Measurements from ENCODE around the gene COPZ1.

Gene COPZ1

DNA sequence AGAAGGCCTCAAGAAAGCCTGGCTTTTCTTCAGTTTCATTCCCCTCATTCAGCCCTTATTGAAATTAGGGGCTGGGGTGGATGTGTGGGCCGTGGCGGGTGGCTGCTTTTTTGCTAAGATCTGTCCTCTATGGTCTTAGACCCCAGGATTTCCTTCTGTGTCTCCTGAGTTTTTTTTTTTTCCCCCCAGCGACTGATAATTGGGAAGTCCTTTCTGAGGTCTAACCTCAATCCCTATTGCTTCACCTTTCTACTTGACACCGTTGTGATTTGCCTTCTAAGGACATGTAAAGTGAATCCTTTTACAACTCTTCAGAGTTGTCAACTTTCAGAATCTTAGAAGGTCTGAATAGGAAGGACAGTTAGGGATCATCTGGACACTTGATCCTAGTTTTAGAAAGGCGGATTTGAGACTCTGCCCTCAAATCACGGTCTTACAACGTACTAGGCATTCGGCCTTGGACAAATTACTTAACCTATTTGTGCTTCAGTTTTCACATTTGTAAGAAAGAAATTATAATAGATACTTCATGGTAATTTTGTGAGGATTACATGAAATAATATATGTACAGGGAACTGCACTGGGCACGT, 34.9 kb downstream of the COPZ1 start:
- DNase-seq = no peak

DNA sequence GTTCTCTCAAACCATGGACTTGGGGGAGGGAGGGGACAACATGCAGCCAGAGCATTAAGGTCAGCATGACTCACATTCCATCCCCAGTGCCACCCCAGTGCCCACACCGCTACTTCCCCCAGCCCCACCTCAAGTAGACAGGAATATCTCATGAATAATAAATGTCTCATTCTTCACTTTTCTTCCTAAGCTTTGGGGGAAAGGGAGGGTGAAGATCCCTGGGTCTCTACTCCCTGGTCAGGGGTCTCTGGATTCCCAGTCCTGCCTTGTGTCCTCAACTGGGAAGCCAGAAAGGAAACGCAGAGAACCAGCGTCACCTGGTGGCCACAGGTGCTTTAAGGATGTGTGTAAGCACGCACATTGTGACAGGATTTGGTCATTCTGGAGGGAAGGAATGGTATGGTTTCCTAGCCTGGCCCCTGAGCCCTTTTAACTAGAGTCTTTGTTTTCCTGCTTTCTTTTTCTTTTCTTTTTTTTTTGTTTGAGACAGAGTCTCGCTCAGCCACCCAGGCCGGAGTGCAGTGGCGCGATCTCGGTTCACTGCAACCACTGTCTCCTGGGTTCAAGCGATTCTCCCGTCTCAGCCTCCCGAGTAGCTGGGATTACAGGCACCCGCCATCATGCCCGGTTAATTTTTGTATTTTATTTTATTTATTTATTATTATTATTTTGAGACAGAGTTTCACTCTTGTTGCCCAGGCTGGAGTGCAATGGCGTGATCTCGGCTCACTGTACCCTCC, 36.0 kb downstream of the COPZ1 start:
- peak; percentile 60 for DNase-seq

DNA sequence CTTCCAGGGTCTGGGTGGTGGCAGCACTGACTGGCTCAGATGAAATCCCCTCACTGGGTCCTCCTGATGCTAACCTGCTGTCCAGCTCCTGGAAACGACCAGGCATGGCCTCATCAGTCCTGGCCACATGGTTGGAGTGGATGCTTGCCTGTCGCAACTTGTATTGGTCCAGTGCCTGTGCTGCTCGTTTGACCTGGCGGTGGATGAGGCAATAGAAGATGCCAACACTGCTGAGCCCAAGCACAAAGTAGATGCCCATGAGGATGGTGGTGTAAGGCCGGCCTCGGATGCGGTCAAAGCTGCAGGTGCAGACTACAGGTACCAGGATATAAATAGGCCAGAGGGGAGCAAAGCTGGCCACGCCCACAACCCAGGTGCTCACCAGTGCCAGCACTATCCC, 38.1 kb downstream of the COPZ1 start:
- DNase-seq = no peak

DNA sequence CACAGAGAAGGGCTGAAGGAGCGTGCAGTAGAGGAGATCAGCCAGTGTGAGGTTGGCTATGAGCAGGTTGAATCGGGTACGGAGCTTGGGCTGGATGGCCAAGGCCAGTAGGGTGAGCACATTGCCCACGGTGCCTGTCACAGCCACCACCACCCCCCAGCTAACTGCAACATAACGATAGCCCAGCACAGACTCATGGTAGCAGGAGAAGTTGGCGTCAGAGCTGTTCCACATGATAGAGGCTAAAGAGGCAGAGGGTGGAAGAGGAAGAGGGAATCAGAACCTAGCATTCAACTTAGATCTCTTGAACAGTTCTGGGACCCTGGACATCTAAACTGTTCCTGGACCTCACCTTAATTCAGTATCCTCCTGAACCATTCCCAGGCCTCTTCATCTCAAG, 38.7 kb downstream of the COPZ1 start:
- no peak for DNase-seq

DNA sequence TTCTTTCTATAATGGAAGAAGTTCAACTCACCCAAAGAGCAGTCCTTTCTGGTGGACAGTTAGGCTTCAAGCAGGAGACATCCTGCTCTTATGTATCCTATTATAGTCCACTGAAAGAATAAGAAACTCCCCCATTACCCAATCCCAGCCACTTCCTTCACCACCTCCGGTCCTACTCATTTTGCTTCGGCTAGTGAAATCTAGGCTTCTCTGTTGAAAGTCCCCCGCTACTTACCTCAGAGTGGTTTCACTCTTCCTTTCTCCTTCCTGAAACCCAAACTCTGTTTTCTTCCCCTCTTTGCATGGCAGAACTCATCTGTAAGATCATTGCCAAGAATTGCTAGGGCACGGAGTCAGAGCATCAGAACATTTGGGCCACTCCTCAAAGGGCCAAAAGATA, 39.5 kb downstream of the COPZ1 start, which contains the start of gene GPR84:
TSS of gene GPR84 (minus strand) at position 74 of the 400 bp plus-strand sequence. CDS start 635 bp downstream, outside the sequence.
- DNase-seq = no peak

DNA sequence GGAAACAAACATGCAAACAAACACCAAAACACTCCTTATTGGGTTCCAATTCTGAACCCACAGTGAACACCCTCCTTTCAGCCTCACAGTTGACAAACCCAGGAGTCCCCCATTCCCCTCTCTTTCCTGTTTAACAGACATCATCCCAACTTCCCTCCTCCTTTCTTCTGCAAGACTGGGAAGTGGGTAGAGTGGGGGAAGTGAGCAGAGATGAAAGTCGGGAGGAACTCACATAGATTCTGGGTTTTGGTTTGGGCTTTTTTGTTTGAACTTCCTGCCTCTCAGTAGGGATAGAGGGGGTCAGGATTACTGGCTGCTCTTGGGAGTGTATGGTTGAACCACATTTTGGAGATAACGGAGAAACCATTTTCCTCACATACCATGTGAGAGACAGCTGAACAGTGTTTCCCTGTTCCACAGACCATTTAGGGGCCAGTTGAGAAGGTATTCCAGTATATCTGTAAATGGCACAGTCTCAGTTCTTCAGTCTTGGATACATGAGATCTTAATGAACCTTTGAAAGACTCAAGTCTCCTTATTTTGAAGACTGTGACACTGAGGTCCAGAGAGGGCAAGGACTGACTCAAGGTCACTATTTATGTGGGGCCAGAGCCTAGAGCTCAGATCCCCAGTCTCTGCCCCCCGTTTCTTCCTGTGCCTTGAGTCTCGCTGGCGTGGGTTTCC, 43.2 kb downstream of the COPZ1 start:
- DNase-seq = no peak

DNA sequence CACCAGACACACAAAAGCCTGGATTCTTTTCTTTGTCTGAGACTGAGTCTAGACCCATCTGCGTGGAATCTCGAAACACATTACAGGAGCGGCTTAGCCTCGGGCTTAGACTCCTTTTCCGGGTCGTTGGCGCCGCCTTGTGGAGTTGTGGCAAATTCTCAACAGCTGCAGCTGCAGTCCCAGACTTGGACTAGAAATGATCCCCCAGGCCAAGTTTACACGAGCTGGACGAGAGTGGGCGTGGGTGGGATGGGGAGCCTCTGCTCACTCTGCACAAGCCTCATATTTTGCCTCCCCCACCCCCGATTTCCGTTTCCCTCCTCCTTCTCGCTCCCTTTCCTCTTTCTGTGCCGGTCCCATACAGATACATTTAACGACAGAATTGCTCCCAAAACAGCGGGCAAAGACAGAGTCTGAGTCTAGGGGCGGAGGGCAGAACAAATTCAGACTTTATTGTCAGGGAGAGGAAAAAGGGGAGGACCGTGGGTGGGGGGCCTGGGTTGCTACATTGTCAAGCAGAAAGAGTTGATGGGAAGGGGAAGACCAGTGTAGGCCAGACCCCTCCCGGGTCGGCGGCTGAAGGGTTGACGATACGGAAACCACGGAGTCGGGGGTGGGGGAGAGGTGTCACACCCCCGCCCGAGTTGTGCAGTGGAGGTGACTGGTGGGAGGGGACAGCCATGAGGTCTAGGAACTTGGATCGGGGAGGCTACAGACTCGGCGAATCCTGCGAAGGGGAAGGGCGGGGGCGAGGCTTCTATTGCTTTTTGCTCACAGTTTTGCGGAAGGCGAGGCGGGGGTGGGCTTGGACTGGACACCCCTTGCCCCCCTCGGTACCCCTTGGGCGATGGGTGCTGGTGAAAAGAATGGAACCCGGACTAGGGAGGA, 44.0 kb downstream of the COPZ1 start:
- peak; percentile 66 for DNase-seq

DNA sequence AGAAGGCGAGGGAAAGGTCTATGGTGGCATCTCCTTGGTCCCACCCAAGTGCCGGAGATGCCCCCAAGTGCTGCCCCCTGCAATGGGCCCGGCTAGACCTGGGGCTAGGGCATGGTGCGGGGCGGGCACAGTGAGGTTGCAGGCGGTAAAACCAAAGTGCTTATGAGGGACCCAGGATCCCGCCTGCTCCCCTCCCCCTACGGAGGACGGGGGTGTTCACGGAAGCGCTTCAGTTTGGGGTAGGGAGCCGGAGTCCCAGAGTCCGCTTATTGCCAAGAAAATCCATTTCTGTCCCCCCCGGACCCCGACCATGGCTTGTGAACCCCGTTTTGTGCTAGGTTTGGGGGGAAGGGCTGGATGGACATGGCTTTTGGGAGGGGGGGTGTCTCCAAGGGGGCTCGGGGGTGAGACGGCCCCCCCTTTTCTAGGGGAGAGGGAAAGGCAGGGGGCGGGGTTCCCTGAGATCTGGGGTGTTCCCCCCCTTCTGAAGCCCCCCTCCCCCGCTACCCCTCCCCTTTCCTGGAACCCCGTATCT, 44.7 kb downstream of the COPZ1 start:
- DNase-seq = no peak

DNA sequence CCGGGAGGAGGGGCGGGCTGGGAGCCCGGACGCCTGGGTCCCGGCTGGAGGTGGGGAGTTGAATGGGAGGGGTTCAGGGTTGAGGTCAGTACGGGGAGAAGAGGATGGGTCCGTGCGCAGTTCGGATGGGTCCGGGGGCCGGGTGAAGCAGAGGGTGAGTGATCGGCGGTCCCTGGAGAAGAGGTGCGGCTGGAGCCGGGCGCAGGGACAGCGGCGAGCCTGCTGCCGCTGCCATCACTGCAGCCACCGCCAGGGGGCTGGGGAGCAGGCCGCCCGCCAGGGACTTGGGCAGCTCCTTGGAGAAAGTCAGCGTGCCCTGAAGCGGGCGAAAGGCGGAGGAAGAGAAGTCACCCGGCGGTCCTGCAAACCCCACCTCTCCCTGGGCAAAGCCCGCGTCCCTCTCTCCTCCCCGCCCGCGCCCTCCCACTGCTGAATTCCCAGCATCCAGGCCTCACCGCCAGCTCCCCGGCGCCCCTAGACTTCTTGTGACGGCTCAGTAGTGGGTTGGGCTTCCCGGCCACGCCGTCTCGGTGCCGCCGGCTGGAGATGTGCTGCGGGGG, 45.3 kb downstream of the COPZ1 start:
- DNase-seq = no peak

DNA sequence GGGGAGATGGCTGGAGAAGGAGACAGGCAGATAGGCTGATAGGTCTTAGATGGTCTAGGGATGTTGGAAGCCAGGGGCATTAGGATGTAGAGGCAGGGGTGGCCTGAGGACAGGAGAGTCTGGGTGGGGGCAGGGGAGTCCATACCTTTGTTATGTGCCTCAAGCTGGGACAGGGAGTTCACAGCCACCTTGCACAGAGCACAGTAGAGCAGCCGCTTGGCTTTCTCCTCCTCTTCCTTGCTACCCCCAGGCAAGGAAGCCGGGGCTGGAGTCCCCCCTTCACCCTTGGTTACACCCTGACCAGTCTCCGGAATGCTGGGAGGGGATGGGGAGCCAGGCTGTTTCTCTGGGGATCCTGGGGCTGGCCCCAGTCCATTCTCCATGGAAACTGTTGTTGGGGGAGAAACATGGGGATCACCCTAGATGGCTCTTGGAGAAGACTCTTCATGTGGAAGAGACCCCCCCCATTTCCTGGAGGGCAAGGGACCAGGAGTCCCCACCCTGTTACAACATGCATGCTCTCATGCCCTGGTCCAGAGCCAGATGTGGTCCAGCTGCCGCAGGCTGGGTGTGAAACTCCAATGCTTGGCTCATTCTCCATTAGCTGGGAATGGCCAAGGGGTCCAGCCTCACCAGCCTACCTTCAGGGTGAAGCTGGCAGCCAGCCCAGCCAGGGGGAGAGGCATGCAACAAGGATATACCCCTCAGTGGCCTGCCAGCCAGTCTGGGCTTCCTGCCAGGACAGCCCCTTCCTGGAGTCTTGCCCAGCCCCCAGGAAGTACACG, 46.6 kb downstream of the COPZ1 start:
- DNase-seq = peak; percentile 79

DNA sequence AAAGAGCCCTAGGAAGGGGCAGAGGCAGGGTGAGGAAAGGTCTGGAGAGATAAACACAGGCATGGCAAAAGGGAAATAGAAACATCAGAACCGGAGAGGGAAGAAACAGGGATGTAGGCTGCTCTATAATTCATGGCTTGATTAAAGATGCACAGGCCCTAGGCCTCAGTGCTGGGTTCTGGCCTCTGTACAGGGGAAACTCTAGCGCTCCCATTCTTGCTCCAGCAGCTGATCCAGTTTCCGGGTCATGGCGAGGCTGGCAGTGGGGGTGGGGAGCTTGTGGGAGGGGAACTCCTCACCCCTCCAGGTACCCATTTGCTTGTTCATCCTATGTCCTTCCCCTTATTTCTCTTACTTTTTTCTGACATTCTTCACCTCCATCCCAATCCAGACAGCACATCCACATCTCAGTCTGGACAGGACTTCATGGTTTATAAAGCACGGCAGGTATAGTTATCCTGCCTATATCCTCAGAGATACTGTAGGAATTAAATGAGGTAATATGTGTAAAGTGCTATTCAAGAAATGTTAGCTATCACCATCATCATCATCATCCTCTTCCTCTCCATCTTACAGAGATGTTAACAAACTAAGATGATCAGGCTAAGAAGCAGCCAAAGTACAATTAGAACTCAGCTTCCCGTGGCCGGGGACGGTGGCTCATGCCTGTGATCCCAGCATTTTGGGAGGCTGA, 47.3 kb downstream of the COPZ1 start:
- DNase-seq = no peak

DNA sequence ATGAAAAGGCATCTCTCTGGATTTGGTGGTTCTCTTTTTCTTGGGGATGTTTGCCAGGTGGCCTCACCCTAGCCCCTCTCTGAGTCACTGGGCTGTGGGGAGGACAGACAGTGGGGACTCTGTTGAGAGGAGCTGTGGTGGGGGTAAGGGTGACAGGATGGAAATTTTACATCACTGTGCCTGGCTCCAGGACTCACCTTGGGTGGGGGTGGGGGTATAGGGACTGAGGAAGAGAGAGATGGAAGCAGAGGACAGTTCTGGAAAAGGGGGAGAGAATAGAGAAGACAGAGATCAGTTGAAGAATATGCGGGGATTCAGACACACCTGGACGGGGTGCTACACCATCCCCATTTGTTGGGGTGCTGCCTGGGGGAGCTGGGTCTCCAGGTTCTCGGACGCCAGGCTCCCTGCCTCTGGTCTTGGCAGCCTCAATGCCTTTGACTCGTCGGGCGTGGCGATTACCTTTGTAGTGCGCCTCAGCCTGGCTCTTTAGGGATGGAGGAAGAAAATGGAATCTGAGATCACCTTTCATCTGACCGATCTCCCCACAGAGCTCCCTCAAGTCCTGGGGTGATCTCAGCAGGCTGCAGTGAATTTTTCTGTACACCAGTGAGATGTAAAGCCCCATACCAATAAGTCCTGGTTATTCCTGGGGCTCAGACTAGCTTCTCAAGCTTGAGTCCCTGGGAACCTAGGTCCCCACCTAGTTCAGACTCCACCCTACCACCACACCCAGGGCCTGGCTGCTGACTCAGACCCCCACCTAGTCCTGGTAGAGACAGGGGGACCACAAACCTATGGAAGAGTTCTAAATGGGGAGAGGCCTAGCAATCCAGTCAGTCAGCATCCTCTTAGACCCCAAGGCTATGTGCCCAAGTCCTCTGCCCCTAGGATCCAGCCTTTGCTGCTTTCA, 49.0 kb downstream of the COPZ1 start:
- no peak for DNase-seq

DNA sequence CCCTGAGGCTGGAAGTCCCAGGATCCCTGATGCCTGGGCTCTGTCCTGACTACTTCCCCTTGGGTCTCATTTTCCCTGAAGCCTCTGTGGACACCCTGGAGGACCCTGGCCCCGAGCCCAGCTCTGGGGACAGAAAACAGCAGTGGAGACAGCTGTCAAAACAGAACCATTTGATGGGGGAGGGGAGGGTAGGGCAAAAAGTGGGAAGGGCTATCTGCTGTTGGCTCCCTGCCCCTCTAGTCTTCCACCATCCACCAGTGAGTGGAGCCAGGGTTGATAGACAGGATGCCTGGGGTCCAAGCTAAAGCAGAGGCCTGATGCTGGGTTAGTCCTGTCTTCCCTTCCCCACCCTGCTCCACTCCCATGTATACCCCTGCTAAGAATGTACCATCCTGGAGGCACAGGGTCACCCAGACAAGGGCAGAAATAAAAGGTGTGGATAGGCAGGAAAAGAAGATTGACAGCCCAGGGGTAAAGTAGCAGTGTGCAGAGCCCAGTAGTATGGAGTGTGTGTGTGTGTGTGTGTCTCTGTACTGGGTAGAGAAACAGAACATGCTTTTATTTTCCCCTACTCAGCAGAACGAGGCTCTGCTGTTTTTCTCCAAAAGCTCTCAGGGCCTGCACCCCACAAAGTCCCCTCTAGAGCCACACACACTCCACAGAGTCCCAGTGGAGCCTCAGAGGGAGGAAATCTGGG, 49.8 kb downstream of the COPZ1 start:
- peak; percentile 26 for DNase-seq

DNA sequence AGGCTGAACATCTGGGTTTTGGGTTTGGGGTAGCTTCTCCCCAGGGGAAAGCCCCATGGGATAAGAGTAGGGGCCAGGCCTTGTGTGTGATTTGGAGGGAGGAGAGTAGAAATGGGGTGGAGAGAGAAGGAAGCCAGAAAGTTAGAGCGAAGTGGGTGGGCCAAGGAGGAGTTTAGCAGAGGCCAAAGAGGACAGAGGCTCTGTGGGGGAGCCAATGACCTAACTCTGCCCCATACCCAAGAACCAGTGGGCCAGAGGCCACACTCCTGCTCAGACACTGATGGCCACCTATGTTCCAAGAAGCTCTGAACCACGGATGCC, 50.3 kb downstream of the COPZ1 start:
- no peak for DNase-seq

DNA sequence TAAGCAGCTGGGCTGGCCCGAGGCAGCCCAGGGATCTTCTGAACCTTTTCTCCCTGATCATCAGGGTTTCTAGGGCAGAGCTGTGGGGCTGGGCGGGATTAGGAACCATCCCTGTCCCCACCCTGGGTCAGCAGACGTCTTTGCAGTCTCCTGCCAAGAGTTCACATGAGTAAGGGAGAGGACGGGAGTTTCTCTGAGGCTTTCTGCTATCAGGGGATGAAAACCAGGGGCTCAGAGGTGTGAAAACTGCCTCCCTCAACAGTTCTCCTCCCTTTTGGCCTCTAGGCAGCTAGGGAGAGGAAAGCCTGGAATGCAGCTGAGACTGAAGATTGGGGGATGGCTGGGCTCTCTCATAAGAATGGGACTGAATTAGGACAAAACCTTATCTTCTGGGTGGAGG, 51.7 kb downstream of the COPZ1 start:
- no peak for DNase-seq

DNA sequence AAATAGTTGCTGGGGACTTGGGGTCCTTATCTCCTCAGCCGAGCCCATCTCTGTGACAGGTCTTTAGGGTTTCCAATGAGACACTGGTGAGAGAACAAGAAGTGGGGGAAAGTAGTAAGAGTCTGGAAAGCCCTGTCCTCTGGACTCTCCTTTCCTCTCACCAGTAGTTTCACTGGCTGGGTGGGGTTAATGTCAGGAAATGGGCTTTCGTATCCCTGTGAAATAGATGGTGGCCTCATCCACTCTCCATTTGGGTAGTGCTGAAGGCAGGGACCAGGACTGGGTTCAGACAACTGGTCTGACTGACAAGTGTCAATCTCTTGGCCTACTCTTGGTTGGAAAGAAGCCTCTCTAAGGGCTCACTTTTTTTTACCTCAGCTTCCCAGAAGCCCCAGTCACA, 52.1 kb downstream of the COPZ1 start:
- no peak for DNase-seq

DNA sequence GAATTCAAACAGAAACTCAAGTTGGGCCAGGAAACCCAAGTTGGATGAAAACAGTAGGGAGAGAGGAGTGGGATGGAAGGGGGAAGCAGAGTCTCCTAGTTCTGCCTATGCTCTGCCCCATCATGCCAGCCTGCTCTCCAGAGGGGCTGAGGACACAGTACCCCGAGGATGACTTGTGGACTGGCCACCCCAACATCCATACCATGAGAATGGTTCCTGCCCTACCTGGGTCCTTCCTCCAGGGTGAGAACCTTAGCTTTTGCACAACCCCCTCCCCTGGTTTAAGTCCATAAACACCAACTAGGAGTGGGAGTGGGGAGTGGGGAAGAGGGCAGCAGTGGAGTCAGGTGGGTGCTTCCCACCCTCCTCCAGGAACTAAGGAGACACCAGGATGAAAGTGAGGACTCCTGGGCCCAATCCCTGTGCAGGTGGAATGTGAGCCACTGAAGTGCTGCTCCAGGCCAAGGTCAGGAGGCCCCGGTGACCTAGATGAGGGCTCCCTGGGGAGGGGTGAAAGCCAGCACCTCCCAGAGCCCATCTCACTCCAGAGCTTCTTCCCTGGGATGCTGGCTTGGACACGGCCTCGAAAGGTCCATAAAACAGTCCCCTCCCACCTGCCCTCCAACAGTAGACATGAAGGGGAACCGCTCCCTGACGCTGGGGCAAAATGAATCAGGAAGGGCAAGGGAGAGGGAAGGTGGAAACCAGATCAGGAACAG, 53.0 kb downstream of the COPZ1 start:
- no peak for DNase-seq

DNA sequence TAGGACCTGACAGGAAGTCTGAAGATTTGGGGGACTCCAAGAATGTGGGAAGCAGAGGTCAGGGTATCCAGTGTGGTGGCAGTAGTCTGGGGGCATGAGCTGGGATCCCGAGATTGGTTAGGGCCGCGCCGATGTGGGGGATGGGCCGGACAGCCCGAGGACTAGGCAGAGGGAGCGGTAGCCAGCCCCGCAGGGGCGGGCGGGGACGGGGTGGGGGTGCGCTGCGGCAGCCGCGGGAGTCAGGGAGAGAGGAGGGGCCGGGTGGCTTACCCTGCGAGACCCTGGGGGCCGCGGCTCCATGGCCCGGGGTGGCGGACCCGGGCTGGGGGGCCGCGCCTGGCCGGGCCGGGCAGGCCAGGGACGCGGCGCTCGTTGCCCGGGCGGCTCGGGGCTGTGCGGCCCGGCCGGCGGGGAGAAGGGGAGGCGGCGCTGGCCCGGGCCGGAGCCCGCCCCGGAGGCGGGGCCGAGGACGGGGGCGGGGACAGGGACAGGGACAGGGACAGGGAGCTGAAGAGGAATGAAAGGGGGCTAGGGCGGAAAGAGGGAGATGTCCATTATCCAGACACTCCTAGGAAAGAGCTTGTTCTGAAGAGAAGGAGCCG, 54.0 kb downstream of the COPZ1 start:
- peak; percentile 14 for DNase-seq
